Tibial nerve (tissue), 4 donors: ENCODE data around the gene MRPS25. TPM values are rescaled to one million over a fixed set of nuclear protein-coding genes. Genes with fewer than 3 reads are reported as not detected.

Experiments
- DNase-seq, 2 donors: peaks; one replicate each; pipeline ENCODE4 v3.0.0-alpha.2; 2019; ENCODE audit warnings: low spot score in 2 of 2
- H3K27ac ChIP-seq, 4 donors: fragments of 200-600 bp; sonication (generic) in 3 of 4; one replicate each; pipeline ENCODE4 v1.5.1; 2017 to 2019; ENCODE audit warnings: mild to moderate bottlenecking in 1 of 4
- H3K27me3 ChIP-seq, 2 donors: fragments of 200-600 bp; sonication (generic) in 1 of 2; one replicate each; pipeline versions ENCODE4 v1.5.1 to v1.6.0; 2017 to 2019
- H3K36me3 ChIP-seq, 3 donors: fragments of 200-600 bp; sonication (generic); one replicate each; pipeline ENCODE4 v1.5.1; 2018 to 2019
- H3K4me1 ChIP-seq, 4 donors: fragments of 200-600 bp; sonication (generic) in 3 of 4; one replicate each; pipeline ENCODE4 v1.5.1; 2017 to 2019
- H3K4me3 ChIP-seq, 4 donors: fragments of 200-600 bp; sonication (generic) in 3 of 4; one replicate each; pipeline ENCODE4 v1.5.1; 2017 to 2019; ENCODE audit warnings: mild to moderate bottlenecking in 1 of 4, moderate library complexity in 1 of 4
- H3K9me3 ChIP-seq, 4 donors: fragments of 200-600 bp; sonication (generic) in 3 of 4; one replicate each; pipeline ENCODE4 v1.5.1; 2017 to 2019
- CTCF ChIP-seq, 5 experiments: fragments of 200-600 bp in 3 of 5; fragments of 450-650 bp in 2 of 5; sonication (generic) in 3 of 5; IDR thresholded peaks; one replicate each; pipeline ENCODE4 v1.5.1; 2016 to 2019; ENCODE audit warnings: antibody characterized with exemption in 5 of 5, mild to moderate bottlenecking in 3 of 5, moderate library complexity in 2 of 5
- EP300 ChIP-seq, 2 donors: sonication (generic); formaldehyde crosslinking; IDR thresholded peaks; one replicate each; pipeline ENCODE4 v1.6.1; 2017; ENCODE audit warnings: antibody characterized with exemption in 2 of 2, mild to moderate bottlenecking in 1 of 2
- POLR2A ChIP-seq, 2 donors: fragments of 450-650 bp; IDR thresholded peaks; one replicate each; pipeline ENCODE4 v1.6.1; 2017; ENCODE audit warnings: antibody characterized with exemption in 2 of 2, mild to moderate bottlenecking in 2 of 2, moderate library complexity in 2 of 2
- WGBS, 2 donors: methylation state at CpG; one replicate each; pipeline ENCODE4 v1.1.5; 2018; 5-methylcytosine and 5-hydroxymethylcytosine counted together
- total RNA-seq, 4 donors: library from RNA; depleted of rRNA; stranded (reverse); fragments of >200 nt; gene quantifications; one replicate each; pipeline ENCODE4 v1.1.0, GENCODE V29; 2016

Gene MRPS25
- total RNA-seq, 4 donors from 2014 or later = 22.7 to 45.6 (median 30.7) TPM

- Histone ChIP-seq H3K27me3 (no peaks in the 10 kb centered on the region), H3K9me3 (no peaks in the 10 kb centered on the region), H3K27ac (no peak overlapping the region), H3K36me3 (peaks cover 0 to 99% (median 38%) of the 10 kb centered on the region in 3 donors), H3K4me1 (no peaks in the 10 kb centered on the region), H3K4me3 (no peak overlapping the region)
- DNase-seq = no peak
- WGBS, 2 donors = 53 to 66% methylated on average over 5 of the region's 5 CpGs
- TF ChIP-seq EP300 (IDR thresholded peaks at IDR 0.05) (no peak), POLR2A (IDR thresholded peaks at IDR 0.05) (no peak), CTCF (IDR thresholded peaks at IDR 0.05) (no peak)
These were observed 41.9 kb downstream of the MRPS25 start for GRCh38 chr3:15023249-15023648.

GRCh38 chr3:15017191-15017590, 47.9 kb downstream of the MRPS25 start:
- H3K36me3 ChIP-seq = peaks cover 0 to 95% (median 26%) of the 10 kb centered on the region in 3 donors
- no peaks in the 10 kb centered on the region for H3K9me3 ChIP-seq
- WGBS, 2 donors = 88 to 91% methylated on average over 2 of the region's 2 CpGs
- TF ChIP-seq POLR2A (IDR thresholded peaks at IDR 0.05) = no peak
- TF ChIP-seq CTCF (IDR thresholded peaks at IDR 0.05) = no peak
- TF ChIP-seq EP300 (IDR thresholded peaks at IDR 0.05) = no peak
- DNase-seq = no peak
- no peaks in the 10 kb centered on the region for H3K4me1 ChIP-seq
- H3K27ac ChIP-seq = no peak overlapping the region
- H3K27me3 ChIP-seq = no peaks in the 10 kb centered on the region
- no peak overlapping the region for H3K4me3 ChIP-seq

- 87 to 89% methylated on average over 4 of the region's 4 CpGs for WGBS, 2 donors
- H3K27ac ChIP-seq = no peak overlapping the region
- DNase-seq = no peak
- no peaks in the 10 kb centered on the region for H3K27me3 ChIP-seq
- no peak for TF ChIP-seq EP300 (IDR thresholded peaks at IDR 0.05)
- H3K9me3 ChIP-seq = no peaks in the 10 kb centered on the region
- H3K36me3 ChIP-seq = peaks cover 0 to 80% (median 14%) of the 10 kb centered on the region in 3 donors
- H3K4me1 ChIP-seq = no peaks in the 10 kb centered on the region
- no peak overlapping the region for H3K4me3 ChIP-seq
These were observed 49.7 kb downstream of the MRPS25 start for GRCh38 chr3:15015456-15015855.

- H3K4me3 ChIP-seq = no peak overlapping the region
- DNase-seq = no peak
- H3K4me1 ChIP-seq = no peaks in the 10 kb centered on the region
- WGBS, 2 donors = 89 to 95% methylated on average over 3 of the region's 3 CpGs
- H3K27me3 ChIP-seq = no peaks in the 10 kb centered on the region
- TF ChIP-seq CTCF (IDR thresholded peaks at IDR 0.05) = no peak
- TF ChIP-seq EP300 (IDR thresholded peaks at IDR 0.05) = no peak
- no peak for TF ChIP-seq POLR2A (IDR thresholded peaks at IDR 0.05)
- H3K9me3 ChIP-seq = no peaks in the 10 kb centered on the region
- H3K27ac ChIP-seq = no peak overlapping the region
- peaks cover 0 to 74% (median 14%) of the 10 kb centered on the region in 3 donors for H3K36me3 ChIP-seq
These were observed 50.3 kb downstream of the MRPS25 start for GRCh38 chr3:15014606-15015328.

GRCh38 chr3:15011174-15011573, 53.9 kb downstream of the MRPS25 start:
- Histone ChIP-seq H3K36me3 (peaks cover 0 to 63% (median 8%) of the 10 kb centered on the region in 3 donors), H3K27ac (no peak overlapping the region), H3K9me3 (no peaks in the 10 kb centered on the region)

More at GRCh38 chr3:15011174-15011573, 53.9 kb downstream of the MRPS25 start:
- Histone ChIP-seq H3K27me3 (no peaks in the 10 kb centered on the region), H3K4me1 (no peaks in the 10 kb centered on the region), H3K4me3 (no peak overlapping the region)
- TF ChIP-seq POLR2A (IDR thresholded peaks at IDR 0.05) (no peak), EP300 (IDR thresholded peaks at IDR 0.05) (no peak), CTCF (IDR thresholded peaks at IDR 0.05) (no peak)
- 83 to 92% methylated on average over 5 of the region's 5 CpGs for WGBS, 2 donors
- no peak for DNase-seq
